Fibroblast of mammary gland (primary cell): ENCODE data around the gene CACNA2D1.

Experiments used
- DNase-seq: peaks from one replicate; pipeline ENCODE4 v3.0.0-alpha.2; 2010; ENCODE audit warnings: low read depth
- H3K4me3 ChIP-seq: 2 replicates; pipeline ENCODE4 v1.5.1; 2011; ENCODE audit warnings: low read depth, mild to moderate bottlenecking, low read length, moderate library complexity; ENCODE audit not compliant: control insufficient read depth
- TF ChIP-seq, protein P1 (sequence below): conservative IDR thresholded peaks from 2 replicates; pipeline ENCODE4 v1.5.1; 2011; ENCODE audit warnings: low read depth, low read length, inconsistent platforms; ENCODE audit not compliant: control insufficient read depth, insufficient read depth

Gene CACNA2D1

DNA sequence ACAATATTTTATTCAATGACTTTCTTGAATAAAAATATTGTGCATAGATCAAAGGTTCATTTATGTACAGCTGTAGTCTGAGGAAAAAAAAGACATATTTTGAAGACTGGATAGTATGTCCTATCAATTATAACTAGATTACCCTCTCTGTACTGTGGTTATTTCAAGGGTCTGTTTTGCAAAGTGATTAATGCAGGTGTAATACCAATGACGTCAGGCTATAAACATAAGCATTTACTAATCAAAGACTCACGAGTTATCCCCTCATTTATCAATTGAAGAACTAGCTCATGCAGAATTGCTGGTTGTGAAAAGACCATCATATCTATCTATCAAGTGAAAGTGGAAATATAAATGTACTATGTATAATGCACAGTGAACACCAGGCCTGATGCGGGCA is 460.2 kb downstream of the CACNA2D1 start:
- DNase-seq: no peak
- TF ChIP-seq, protein P1, sequence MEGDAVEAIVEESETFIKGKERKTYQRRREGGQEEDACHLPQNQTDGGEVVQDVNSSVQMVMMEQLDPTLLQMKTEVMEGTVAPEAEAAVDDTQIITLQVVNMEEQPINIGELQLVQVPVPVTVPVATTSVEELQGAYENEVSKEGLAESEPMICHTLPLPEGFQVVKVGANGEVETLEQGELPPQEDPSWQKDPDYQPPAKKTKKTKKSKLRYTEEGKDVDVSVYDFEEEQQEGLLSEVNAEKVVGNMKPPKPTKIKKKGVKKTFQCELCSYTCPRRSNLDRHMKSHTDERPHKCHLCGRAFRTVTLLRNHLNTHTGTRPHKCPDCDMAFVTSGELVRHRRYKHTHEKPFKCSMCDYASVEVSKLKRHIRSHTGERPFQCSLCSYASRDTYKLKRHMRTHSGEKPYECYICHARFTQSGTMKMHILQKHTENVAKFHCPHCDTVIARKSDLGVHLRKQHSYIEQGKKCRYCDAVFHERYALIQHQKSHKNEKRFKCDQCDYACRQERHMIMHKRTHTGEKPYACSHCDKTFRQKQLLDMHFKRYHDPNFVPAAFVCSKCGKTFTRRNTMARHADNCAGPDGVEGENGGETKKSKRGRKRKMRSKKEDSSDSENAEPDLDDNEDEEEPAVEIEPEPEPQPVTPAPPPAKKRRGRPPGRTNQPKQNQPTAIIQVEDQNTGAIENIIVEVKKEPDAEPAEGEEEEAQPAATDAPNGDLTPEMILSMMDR: no peak
- no peak overlapping the region for H3K4me3 ChIP-seq

DNA sequence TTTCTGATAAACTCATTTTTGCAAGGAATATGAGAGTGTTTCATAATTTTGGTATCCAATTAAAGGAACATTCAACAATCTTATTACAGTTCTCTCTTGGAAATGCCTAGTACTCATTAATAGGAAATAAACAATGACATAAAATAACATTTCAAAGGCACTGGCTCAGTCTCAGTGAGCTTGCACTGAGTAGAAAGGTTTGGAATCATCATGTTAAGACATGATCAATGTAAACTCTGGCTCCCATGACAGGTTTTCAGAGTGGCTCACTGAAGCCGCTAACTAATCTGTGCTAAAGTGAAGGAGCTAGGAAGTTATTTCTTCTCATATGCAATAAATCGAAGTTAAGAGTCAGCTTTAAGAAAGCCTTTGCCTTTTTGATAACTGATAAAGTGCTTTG is 470.5 kb downstream of the CACNA2D1 start:
- H3K4me3 ChIP-seq: no peak overlapping the region
- DNase-seq: no peak
- TF ChIP-seq, protein P1: no peak

DNA sequence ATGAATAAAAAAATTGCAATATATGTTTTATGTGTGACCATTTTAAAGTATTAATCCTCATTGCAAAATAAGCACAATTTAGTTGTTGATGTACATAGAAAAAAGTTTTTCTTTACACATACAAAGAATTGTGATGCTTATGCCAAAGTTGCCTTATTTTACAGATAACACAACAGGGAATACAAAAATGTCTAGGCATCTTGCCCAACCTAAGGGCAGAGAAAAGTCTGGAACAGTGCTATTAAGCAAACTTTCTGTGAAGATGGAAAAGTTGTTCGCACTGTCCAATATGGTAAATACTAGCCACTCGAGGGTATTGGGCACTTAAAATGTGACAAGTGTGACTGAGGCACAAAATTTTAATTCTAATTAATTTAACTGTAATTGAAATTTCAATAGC is 483.6 kb downstream of the CACNA2D1 start:
- H3K4me3 ChIP-seq: no peak overlapping the region
- TF ChIP-seq, protein P1: no peak
- peak; percentile 9 for DNase-seq

DNA sequence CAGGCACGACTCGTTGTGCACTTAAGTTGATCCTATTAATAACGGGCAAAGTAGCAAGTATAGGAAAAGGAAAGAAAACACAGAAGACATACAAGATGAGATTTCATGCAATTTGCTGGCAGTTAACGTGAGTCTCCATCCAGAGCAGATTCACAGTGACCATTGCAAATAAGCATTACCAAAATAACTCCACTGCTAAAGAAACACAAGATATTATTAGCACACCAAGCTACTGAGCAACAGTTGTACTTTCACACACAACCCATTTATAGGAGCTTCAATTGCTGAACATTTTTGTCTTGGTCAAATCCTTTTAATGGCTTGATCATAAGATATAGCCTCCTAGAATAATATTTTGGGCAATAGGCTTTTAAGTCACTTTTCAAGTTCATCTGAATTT is 486.1 kb downstream of the CACNA2D1 start:
- TF ChIP-seq, protein P1: no peak
- DNase-seq: no peak
- H3K4me3 ChIP-seq: no peak overlapping the region

DNA sequence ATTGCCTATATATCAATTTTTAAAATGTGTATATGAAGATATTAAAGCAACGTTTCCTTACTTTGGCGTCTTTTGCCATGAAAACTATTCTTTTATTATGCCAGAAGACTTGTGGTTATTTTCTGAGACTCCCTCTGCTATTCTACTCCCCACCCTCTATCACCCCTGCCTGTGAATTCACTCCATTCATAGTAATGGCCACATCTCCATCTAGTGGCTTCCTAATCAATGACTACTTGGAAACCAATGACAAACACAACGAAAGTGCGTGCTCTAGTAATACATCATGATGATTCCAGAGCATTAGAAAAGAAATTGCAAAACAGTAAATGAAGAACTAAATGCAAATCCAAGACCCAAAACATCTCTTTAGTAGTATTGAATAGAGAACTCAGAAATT is 487.1 kb downstream of the CACNA2D1 start:
- TF ChIP-seq, protein P1: peak; percentile 64
- no peak overlapping the region for H3K4me3 ChIP-seq
- peak; percentile 76 for DNase-seq

DNA sequence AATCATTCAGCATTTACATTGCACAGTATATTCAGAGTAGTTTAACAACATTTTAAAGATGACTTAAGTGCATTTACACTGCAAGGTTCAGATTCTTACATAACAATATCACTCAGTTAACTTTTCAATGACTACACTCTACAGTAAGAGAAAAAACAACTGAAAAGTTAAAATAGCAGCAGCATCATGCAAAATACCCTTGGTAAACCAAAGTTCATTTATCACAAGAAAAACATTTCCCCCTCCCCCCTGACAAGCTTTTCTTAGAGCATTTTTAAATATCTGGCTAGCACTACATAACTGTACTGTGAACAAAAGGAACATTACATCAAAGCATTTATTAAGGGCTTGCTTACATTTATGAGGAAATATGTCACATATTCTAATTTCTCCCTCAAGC is 494.3 kb downstream of the CACNA2D1 start:
- H3K4me3 ChIP-seq: no peak overlapping the region
- TF ChIP-seq, protein P1: no peak
- no peak for DNase-seq

DNA sequence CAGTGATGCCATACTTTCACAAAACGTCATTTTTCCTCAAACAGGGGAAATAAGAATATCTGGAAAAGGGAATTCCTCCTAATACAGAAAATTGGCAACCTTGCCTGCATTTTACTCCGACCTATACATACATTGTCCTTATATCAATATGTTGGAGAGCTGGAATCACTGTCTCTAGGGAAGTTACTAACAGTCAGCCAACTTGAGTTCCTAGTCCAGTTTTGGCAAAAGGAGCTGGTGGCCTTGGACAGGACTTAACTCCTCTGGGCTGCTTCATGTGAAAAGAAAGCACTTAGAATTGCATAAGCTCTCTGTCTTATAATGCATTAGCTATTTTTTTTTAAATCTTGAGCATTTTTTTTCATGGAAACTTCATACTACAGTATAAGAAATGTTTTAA is 499.5 kb downstream of the CACNA2D1 start:
- TF ChIP-seq, protein P1: no peak
- no peak for DNase-seq

More for the DNA sequence above, 499.5 kb downstream of the CACNA2D1 start:
- H3K4me3 ChIP-seq: no peak overlapping the region
